GM19193 (cell line): ENCODE data around the gene ARHGAP44.

Source experiments
- POLR2A ChIP-seq: IDR thresholded peaks from 4 replicates; pipeline ENCODE4 v1.6.1; 2011; ENCODE audit not compliant: insufficient read depth, insufficient read length; ENCODE audit errors: extremely low read depth

ARHGAP44 gene

GRCh38 chr17:12794919-12795532 is 5.7 kb downstream of the ARHGAP44 start:
- TF ChIP-seq POLR2A = no peak

GRCh38 chr17:12800855-12801365 is 11.6 kb downstream of the ARHGAP44 start:
- TF ChIP-seq POLR2A = no peak

GRCh38 chr17:12806630-12807029 is 17.3 kb downstream of the ARHGAP44 start:
- no peak for TF ChIP-seq POLR2A

GRCh38 chr17:12808723-12809122 is 19.4 kb downstream of the ARHGAP44 start:
- TF ChIP-seq POLR2A = no peak

- no peak for TF ChIP-seq POLR2A
Measured at GRCh38 chr17:12812877-12813276, 23.6 kb downstream of the ARHGAP44 start.

GRCh38 chr17:12813664-12814063 is 24.4 kb downstream of the ARHGAP44 start:
- no peak for TF ChIP-seq POLR2A

- TF ChIP-seq POLR2A = no peak
Measured at GRCh38 chr17:12814718-12815117, 25.4 kb downstream of the ARHGAP44 start.

GRCh38 chr17:12815642-12816141 is 26.4 kb downstream of the ARHGAP44 start:
- no peak for TF ChIP-seq POLR2A

- TF ChIP-seq POLR2A = no peak
Measured at GRCh38 chr17:12821376-12821940, 32.2 kb downstream of the ARHGAP44 start.

GRCh38 chr17:12826431-12826830 is 37.1 kb downstream of the ARHGAP44 start:
- TF ChIP-seq POLR2A = no peak

- TF ChIP-seq POLR2A = no peak
Measured at GRCh38 chr17:12830777-12831247, 41.5 kb downstream of the ARHGAP44 start.

- TF ChIP-seq POLR2A = no peak
Measured at GRCh38 chr17:12831839-12832238, 42.5 kb downstream of the ARHGAP44 start.

GRCh38 chr17:12839042-12839441 is 49.7 kb downstream of the ARHGAP44 start:
- no peak for TF ChIP-seq POLR2A

GRCh38 chr17:12842936-12843335 is 53.6 kb downstream of the ARHGAP44 start:
- TF ChIP-seq POLR2A = no peak

- no peak for TF ChIP-seq POLR2A
Measured at GRCh38 chr17:12850996-12851395, 61.7 kb downstream of the ARHGAP44 start.

- TF ChIP-seq POLR2A = no peak
Measured at GRCh38 chr17:12851901-12852435, 62.7 kb downstream of the ARHGAP44 start.
